Astrocyte (in vitro differentiated cells and primary cell): ENCODE measurements around the gene GID4.

Experiments used
- EZH2 ChIP-seq: IDR thresholded peaks from 2 replicates; pipeline ENCODE4 v1.6.1; 2012; ENCODE audit warnings: mild to moderate bottlenecking, low read length, inconsistent platforms; ENCODE audit not compliant: insufficient read depth
- TF ChIP-seq, protein P1 (sequence below): IDR thresholded peaks from 2 replicates; pipeline ENCODE4 v1.5.1; 2011; ENCODE audit warnings: low read depth, mild to moderate bottlenecking, inconsistent platforms, low read length, moderate library complexity; ENCODE audit not compliant: insufficient read depth

DNA sequence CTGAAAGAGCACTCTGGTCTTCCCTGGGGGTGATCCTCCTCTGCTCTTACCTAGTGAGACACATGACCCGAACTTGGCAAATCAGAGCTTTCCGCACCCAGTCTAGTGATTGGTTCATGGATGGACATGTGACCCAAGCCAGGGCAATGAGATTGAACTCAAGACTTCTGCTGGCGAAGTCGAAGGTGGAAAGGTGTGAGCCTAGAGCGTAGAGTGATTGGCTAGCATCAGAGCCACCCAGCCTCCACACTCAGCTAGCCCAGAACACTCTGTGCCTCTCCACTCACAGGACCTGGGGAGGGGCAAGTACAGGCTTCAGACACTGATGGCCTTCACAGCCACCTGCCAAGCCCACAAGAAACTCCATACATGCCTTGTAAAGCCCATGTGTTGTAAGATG lies 17.8 kb upstream of the GID4 start:
- TF ChIP-seq, protein P1, sequence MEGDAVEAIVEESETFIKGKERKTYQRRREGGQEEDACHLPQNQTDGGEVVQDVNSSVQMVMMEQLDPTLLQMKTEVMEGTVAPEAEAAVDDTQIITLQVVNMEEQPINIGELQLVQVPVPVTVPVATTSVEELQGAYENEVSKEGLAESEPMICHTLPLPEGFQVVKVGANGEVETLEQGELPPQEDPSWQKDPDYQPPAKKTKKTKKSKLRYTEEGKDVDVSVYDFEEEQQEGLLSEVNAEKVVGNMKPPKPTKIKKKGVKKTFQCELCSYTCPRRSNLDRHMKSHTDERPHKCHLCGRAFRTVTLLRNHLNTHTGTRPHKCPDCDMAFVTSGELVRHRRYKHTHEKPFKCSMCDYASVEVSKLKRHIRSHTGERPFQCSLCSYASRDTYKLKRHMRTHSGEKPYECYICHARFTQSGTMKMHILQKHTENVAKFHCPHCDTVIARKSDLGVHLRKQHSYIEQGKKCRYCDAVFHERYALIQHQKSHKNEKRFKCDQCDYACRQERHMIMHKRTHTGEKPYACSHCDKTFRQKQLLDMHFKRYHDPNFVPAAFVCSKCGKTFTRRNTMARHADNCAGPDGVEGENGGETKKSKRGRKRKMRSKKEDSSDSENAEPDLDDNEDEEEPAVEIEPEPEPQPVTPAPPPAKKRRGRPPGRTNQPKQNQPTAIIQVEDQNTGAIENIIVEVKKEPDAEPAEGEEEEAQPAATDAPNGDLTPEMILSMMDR = no peak
- no peak for TF ChIP-seq EZH2
